GM10847 (cell line): ENCODE measurements around the gene SMAD3.

Experiments
- POLR2A ChIP-seq: IDR thresholded peaks from 2 replicates; pipeline ENCODE4 v1.6.1; 2011; ENCODE audit not compliant: insufficient read length; ENCODE audit errors: extremely low read depth

Gene SMAD3

GRCh38 chr15:67157521-67158252, 92.3 kb downstream of the SMAD3 start:
- TF ChIP-seq POLR2A: no peak

GRCh38 chr15:67158367-67158766, 93.0 kb downstream of the SMAD3 start:
- TF ChIP-seq POLR2A: no peak

- TF ChIP-seq POLR2A: no peak
Measured at GRCh38 chr15:67161412-67161811, 96.0 kb downstream of the SMAD3 start.

GRCh38 chr15:67161881-67162280, 96.5 kb downstream of the SMAD3 start:
- TF ChIP-seq POLR2A: no peak

GRCh38 chr15:67163180-67163579, 97.8 kb downstream of the SMAD3 start:
- TF ChIP-seq POLR2A: no peak

- TF ChIP-seq POLR2A: no peak
Measured at GRCh38 chr15:67164401-67164791, 99.0 kb downstream of the SMAD3 start.

GRCh38 chr15:67164811-67165253, 99.4 kb downstream of the SMAD3 start:
- no peak for TF ChIP-seq POLR2A

GRCh38 chr15:67165254-67166253, 100.2 kb downstream of the SMAD3 start:
- TF ChIP-seq POLR2A: no peak

- no peak for TF ChIP-seq POLR2A
Measured at GRCh38 chr15:67166280-67167009, 101.0 kb downstream of the SMAD3 start.

- no peak for TF ChIP-seq POLR2A
Measured at GRCh38 chr15:67167091-67167490, 101.7 kb downstream of the SMAD3 start.

- TF ChIP-seq POLR2A: no peak
Measured at GRCh38 chr15:67168694-67169093, 103.3 kb downstream of the SMAD3 start.

GRCh38 chr15:67170143-67170925, 104.9 kb downstream of the SMAD3 start:
- TF ChIP-seq POLR2A: no peak

- TF ChIP-seq POLR2A: no peak
Measured at GRCh38 chr15:67171471-67171870, 106.1 kb downstream of the SMAD3 start.

GRCh38 chr15:67172172-67172571, 106.8 kb downstream of the SMAD3 start:
- no peak for TF ChIP-seq POLR2A
